Fibroblast of pulmonary artery (primary cell): Measurements from ENCODE around the gene ALPL.
A peak's percentile ranks its signal among the peaks of the same experiment; 100 is the strongest.

ENCODE experiments used
- DNase-seq: peaks from one replicate; pipeline ENCODE4 v3.0.0-alpha.2; 2010; ENCODE audit warnings: low read depth
- H3K4me3 ChIP-seq: replicated peaks from 2 replicates; pipeline ENCODE4 v1.5.1; 2011; ENCODE audit warnings: low read depth, mild to moderate bottlenecking, control low read depth, low read length, moderate library complexity
- CTCF ChIP-seq: IDR thresholded peaks from 2 replicates; pipeline ENCODE4 v1.5.1; 2011; ENCODE audit warnings: mild to moderate bottlenecking, control low read depth, low read length, inconsistent platforms; ENCODE audit errors: missing control alignments

The ALPL gene

GRCh38 chr1:21496063-21496462 is 13.2 kb upstream of the ALPL start:
- no peak for TF ChIP-seq CTCF
- no peak overlapping the region for H3K4me3 ChIP-seq
- no peak for DNase-seq

- no peak overlapping the region for H3K4me3 ChIP-seq
- no peak for TF ChIP-seq CTCF
Observed at GRCh38 chr1:21496886-21497285, 12.3 kb upstream of the ALPL start.

GRCh38 chr1:21497466-21498061 is 11.7 kb upstream of the ALPL start:
- H3K4me3 ChIP-seq, result no peak overlapping the region
- DNase-seq, result no peak
- peak; percentile 15 for TF ChIP-seq CTCF

More at GRCh38 chr1:21496886-21497285, 12.3 kb upstream of the ALPL start:
- no peak for DNase-seq

- no peak for DNase-seq
- no peak for TF ChIP-seq CTCF
- no peak overlapping the region for H3K4me3 ChIP-seq
Observed at GRCh38 chr1:21499283-21499950, 9.8 kb upstream of the ALPL start.

- no peak overlapping the region for H3K4me3 ChIP-seq
- TF ChIP-seq CTCF, result no peak
- DNase-seq, result no peak
Observed at GRCh38 chr1:21503706-21504377, 5.4 kb upstream of the ALPL start.

- no peak overlapping the region for H3K4me3 ChIP-seq
- no peak for DNase-seq
- TF ChIP-seq CTCF, result no peak
Observed at GRCh38 chr1:21506804-21507203, 2.4 kb upstream of the ALPL start.
